ENCODE measurements around the gene TGFBR3. TPM values are rescaled to one million over a fixed set of nuclear protein-coding genes. Genes with fewer than 3 reads are reported as not detected.

Gene TGFBR3
- total RNA-seq, 2 donors from 2014 or later = 67.6 to 157 TPM

GRCh38 chr1:91751275-91751674, 134.7 kb downstream of the TGFBR3 start:
- ATAC-seq (no peak), DNase-seq (ENCODE audit: low spot score) (no peak)
- Mint-ChIP-seq H3K27ac (peak overlapping the region; percentile 88 to 94), H3K9me3 (peaks cover 3% of the 10 kb centered on the region), H3K4me1 (ENCODE audit: low read depth in 2 of 2) (peaks cover 69 to 74% of the 10 kb centered on the region in 2 donors), H3K4me3 (no peak overlapping the region), H3K36me3 (peaks cover 13% of the 10 kb centered on the region), H3K27me3 (no peaks in the 10 kb centered on the region)

- H3K9me3 Mint-ChIP-seq = peaks cover 5% of the 10 kb centered on the region
- peaks cover 20% of the 10 kb centered on the region for H3K36me3 Mint-ChIP-seq
- H3K27ac Mint-ChIP-seq = peak overlapping the region; percentile 88 to 94
- DNase-seq (ENCODE audit: low spot score) = no peak
- no peaks in the 10 kb centered on the region for H3K27me3 Mint-ChIP-seq
- H3K4me1 Mint-ChIP-seq (ENCODE audit: low read depth in 2 of 2) = peaks cover 75 to 76% of the 10 kb centered on the region in 2 donors
- ATAC-seq = no peak
- peak overlapping the region; percentile 53 for H3K4me3 Mint-ChIP-seq
Measured at GRCh38 chr1:91750398-91750996, 135.5 kb downstream of the TGFBR3 start.

GRCh38 chr1:91749788-91750231, 136.1 kb downstream of the TGFBR3 start:
- Mint-ChIP-seq H3K4me1 (ENCODE audit: low read depth in 2 of 2) (peaks cover 74 to 76% of the 10 kb centered on the region in 2 donors), H3K27ac (peak overlapping the region; percentile 88 to 94), H3K4me3 (peak overlapping the region; percentile 53), H3K27me3 (no peaks in the 10 kb centered on the region), H3K9me3 (peaks cover 5% of the 10 kb centered on the region), H3K36me3 (peaks cover 20% of the 10 kb centered on the region)
- DNase-seq (ENCODE audit: low spot score) = no peak
- no peak for ATAC-seq

DNA sequence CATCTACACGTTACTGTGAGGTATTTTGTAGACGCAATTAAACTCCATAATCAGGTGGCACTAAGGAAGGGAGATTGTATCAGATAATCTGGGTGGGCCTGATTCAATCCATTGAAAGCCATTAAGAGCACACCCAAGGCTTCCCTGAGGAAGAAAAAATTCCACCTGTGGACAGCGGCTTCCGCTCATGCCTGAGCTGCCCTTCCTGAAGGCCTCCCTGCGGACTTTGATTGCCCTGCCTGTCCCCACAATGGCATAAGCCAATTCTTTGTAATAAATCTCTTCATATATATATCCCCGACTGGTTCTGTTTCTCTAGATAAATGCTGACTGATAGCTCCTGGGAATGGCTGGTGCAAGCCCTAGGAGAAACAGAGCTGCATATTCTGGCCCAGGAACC, 138.3 kb downstream of the TGFBR3 start:
- peaks cover 28% of the 10 kb centered on the region for H3K36me3 Mint-ChIP-seq
- DNase-seq (ENCODE audit: low spot score) = no peak
- H3K27ac Mint-ChIP-seq = peak overlapping the region; percentile 65 to 88
- H3K4me1 Mint-ChIP-seq (ENCODE audit: low read depth in 2 of 2) = peaks cover 64 to 72% of the 10 kb centered on the region in 2 donors
- peaks cover 5% of the 10 kb centered on the region for H3K9me3 Mint-ChIP-seq
- H3K27me3 Mint-ChIP-seq = no peaks in the 10 kb centered on the region
- ATAC-seq = no peak
- no peak overlapping the region for H3K4me3 Mint-ChIP-seq

GRCh38 chr1:91746728-91747338, 139.1 kb downstream of the TGFBR3 start:
- H3K4me3 Mint-ChIP-seq = no peak overlapping the region
- peaks cover 64 to 72% of the 10 kb centered on the region in 2 donors for H3K4me1 Mint-ChIP-seq (ENCODE audit: low read depth in 2 of 2)
- H3K36me3 Mint-ChIP-seq = peaks cover 36% of the 10 kb centered on the region
- H3K9me3 Mint-ChIP-seq = peaks cover 8% of the 10 kb centered on the region
- ATAC-seq (no peak), DNase-seq (ENCODE audit: low spot score) (no peak)
- H3K27me3 Mint-ChIP-seq = no peaks in the 10 kb centered on the region
- H3K27ac Mint-ChIP-seq = peak overlapping the region; percentile 65 to 88

GRCh38 chr1:91745640-91746373, 140.1 kb downstream of the TGFBR3 start:
- Mint-ChIP-seq H3K27ac (peak overlapping the region; percentile 65 to 88), H3K4me3 (no peak overlapping the region), H3K27me3 (no peaks in the 10 kb centered on the region), H3K4me1 (ENCODE audit: low read depth in 2 of 2) (peaks cover 70 to 71% of the 10 kb centered on the region in 2 donors), H3K36me3 (peaks cover 41% of the 10 kb centered on the region), H3K9me3 (peaks cover 10% of the 10 kb centered on the region)
- DNase-seq (ENCODE audit: low spot score) (no peak), ATAC-seq (no peak)

DNA sequence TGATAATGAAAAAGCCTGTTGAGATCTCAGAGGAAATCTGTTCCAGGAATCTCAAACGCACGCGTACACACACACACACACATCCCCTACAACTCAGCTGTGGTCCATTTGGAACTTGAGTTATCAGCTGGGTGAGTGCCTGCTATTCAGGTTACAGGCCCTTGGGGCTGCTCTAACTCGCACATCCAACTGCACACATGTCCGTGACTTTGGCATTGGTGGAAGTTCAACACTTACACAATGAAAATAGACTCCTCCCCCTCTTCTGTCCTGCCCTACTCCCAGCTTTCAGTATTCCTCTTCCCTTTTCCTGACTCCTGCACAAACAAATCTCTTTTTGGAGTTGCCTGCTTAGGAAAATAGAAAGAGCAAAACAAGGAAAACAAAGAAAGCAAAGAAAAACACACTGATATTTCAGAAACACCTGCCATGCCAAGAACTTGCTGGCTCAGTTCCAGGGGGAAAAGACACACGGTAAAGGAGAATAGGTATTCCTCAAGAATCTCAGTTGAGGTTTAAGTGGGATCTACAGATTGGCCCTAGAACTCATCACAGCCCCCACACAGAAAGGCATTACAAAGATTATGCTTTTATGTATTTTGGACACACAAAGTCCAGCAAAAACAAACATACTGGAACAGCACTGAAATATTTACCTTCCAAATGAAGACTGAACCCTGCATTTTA, 140.9 kb downstream of the TGFBR3 start:
- Mint-ChIP-seq H3K4me1 (ENCODE audit: low read depth in 2 of 2) (peaks cover 66 to 68% of the 10 kb centered on the region in 2 donors), H3K27me3 (no peaks in the 10 kb centered on the region), H3K36me3 (peaks cover 41% of the 10 kb centered on the region)

GRCh38 chr1:91742848-91743292, 143.1 kb downstream of the TGFBR3 start:
- Mint-ChIP-seq H3K9me3 (peaks cover 13% of the 10 kb centered on the region), H3K4me3 (peak overlapping the region; percentile 62), H3K36me3 (peaks cover 54% of the 10 kb centered on the region), H3K4me1 (ENCODE audit: low read depth in 2 of 2) (peaks cover 61 to 66% of the 10 kb centered on the region in 2 donors), H3K27ac (peak overlapping the region; percentile 86 to 88), H3K27me3 (no peaks in the 10 kb centered on the region)
- ATAC-seq = peak; percentile 88
- DNase-seq (ENCODE audit: low spot score) = peak; percentile 73

More for the DNA sequence above, 140.9 kb downstream of the TGFBR3 start:
- DNase-seq (ENCODE audit: low spot score) (no peak), ATAC-seq (no peak)
- Mint-ChIP-seq H3K27ac (peak overlapping the region; percentile 65 to 88), H3K4me3 (no peak overlapping the region), H3K9me3 (peaks cover 10% of the 10 kb centered on the region)

- peak overlapping the region; percentile 86 to 88 for H3K27ac Mint-ChIP-seq
- no peak for ATAC-seq
- H3K4me1 Mint-ChIP-seq (ENCODE audit: low read depth in 2 of 2) = peaks cover 60 to 63% of the 10 kb centered on the region in 2 donors
- H3K9me3 Mint-ChIP-seq = peaks cover 13% of the 10 kb centered on the region
- H3K4me3 Mint-ChIP-seq = no peak overlapping the region
- no peaks in the 10 kb centered on the region for H3K27me3 Mint-ChIP-seq
- peaks cover 51% of the 10 kb centered on the region for H3K36me3 Mint-ChIP-seq
- no peak for DNase-seq (ENCODE audit: low spot score)
Measured at GRCh38 chr1:91741906-91742305, 144.0 kb downstream of the TGFBR3 start.

DNA sequence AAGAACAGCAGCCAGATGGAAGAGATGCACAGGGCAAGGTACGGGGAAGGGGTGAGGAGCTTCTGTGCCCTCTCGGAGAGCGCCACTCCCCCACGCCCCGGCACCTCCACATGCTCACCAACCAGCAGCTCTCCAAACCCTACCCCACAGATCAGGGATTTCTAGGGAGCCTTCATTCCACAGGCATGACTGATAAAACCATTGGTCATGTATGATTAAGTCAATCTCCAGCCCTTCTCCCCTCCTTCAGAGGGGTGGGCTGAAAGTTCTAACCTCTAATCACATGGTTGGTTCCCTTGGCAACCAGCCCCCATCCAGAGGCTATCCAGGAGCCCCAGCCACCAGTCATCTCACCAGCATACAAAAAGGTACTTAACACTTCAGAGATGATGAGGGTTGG, 144.7 kb downstream of the TGFBR3 start:
- DNase-seq (ENCODE audit: low spot score) = no peak
- Mint-ChIP-seq H3K36me3 (peaks cover 50% of the 10 kb centered on the region), H3K27ac (peak overlapping the region; percentile 86 to 88), H3K9me3 (peaks cover 11% of the 10 kb centered on the region), H3K27me3 (no peaks in the 10 kb centered on the region), H3K4me1 (ENCODE audit: low read depth in 2 of 2) (peaks cover 60 to 63% of the 10 kb centered on the region in 2 donors), H3K4me3 (no peak overlapping the region)
- ATAC-seq = no peak

DNA sequence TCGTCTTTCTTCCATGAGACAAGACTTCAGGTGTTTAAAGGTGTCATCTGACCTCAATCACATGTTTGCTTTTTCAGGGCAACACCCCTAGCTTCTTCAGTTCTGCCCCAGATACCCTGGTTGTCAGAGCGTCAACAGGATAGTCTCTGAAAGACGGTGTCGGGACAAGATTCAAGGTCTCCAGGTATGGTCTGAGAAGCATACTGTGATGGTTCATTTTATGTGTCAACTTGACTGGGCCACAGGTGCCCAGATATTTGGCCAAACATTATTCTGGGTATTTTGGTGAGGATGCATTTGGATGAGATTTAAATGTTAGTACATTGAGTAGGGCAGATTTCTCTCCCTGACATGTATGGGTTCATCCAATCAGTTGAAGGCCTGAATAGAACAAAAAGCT, 148.3 kb downstream of the TGFBR3 start:
- peaks cover 66 to 73% of the 10 kb centered on the region in 2 donors for H3K4me1 Mint-ChIP-seq (ENCODE audit: low read depth in 2 of 2)
- peak overlapping the region in 1 of 2 donors; percentile 62 for H3K27ac Mint-ChIP-seq
- peaks cover 35% of the 10 kb centered on the region for H3K36me3 Mint-ChIP-seq
- no peak for ATAC-seq
- no peaks in the 10 kb centered on the region for H3K27me3 Mint-ChIP-seq
- H3K9me3 Mint-ChIP-seq = peaks cover 8% of the 10 kb centered on the region
- DNase-seq (ENCODE audit: low spot score) = no peak
- no peak overlapping the region for H3K4me3 Mint-ChIP-seq

- ATAC-seq (no peak), DNase-seq (ENCODE audit: low spot score) (no peak)
- Mint-ChIP-seq H3K4me3 (no peak overlapping the region), H3K9me3 (peaks cover 7% of the 10 kb centered on the region), H3K36me3 (peaks cover 28% of the 10 kb centered on the region), H3K27ac (peak overlapping the region; percentile 40 to 62), H3K27me3 (no peaks in the 10 kb centered on the region), H3K4me1 (ENCODE audit: low read depth in 2 of 2) (peaks cover 65 to 73% of the 10 kb centered on the region in 2 donors)
Measured at GRCh38 chr1:91736715-91737615, 149.0 kb downstream of the TGFBR3 start.

Data from natural killer cell treated with Interleukin-12 subunit alpha and Interleukin-12 subunit beta and Interleukin-15 and Interleukin-18, amount 100 ng/mL, for 72 hours (primary cell).